ENCODE data around the gene EIF3L. TPM values are rescaled to one million over a fixed set of nuclear protein-coding genes. Genes with fewer than 3 reads are reported as not detected.

EIF3L gene
- polyA plus RNA-seq, 1 donor, result 644 TPM

DNA sequence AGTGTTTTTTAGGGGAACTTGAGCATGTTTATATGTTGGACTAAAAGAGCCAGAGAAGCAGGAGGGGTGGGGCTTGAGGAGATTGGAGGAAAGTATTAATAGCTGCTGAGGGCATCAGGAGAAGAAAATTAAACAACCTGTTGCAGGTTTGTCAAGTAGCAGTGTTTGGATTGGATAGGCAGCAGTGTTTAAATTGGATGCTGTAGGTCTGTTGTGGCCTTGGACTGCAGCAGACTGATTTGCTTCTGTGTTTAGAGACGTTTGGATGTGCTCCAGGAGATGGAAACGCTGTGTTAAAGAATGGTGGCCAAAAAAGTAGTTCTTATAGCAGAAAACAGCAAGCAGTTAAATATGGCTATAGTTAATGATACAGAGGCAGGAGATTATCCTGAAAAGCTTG is 5.7 kb downstream of the EIF3L start:
- Histone ChIP-seq H3K9me3 (ENCODE audit: control insufficient read depth, low read depth, low read length) (no peaks in the 10 kb centered on the region), H3K27me3 (ENCODE audit: control insufficient read depth, insufficient read depth, low read length) (no peaks in the 10 kb centered on the region), H3K4me1 (ENCODE audit: control insufficient read depth, insufficient read depth, low read length) (peaks cover 7% of the 10 kb centered on the region), H3K27ac (ENCODE audit: low read length) (no peak overlapping the region), H3K36me3 (ENCODE audit: control insufficient read depth, insufficient read depth, low read length) (peaks cover 68% of the 10 kb centered on the region), H3K4me3 (ENCODE audit: low read length) (no peak overlapping the region)
- 60% methylated on average over 1 of the region's 2 CpGs for WGBS (ENCODE audit: insufficient coverage, low lambda C conversion rate)
- no peak for DNase-seq

DNA sequence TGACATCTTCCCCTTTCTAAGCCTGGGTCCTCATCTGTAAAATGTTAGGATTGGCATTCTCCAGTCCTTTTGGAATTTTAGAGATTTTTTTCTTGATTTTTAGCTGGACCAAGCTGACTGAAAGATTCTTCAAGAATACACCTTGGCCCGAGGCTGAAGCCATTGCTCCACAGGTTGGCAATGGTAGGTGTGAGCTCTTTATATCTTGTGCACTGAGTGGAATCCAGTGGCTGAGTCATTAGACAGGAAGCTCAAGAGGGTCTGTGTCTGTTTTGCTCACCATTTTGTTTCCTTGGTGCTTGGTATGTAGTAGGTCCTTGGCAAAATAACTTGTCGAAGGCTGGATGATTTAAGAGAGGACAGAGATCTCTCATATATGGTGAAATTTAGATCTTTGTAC is 6.2 kb downstream of the EIF3L start:
- peaks cover 2% of the 10 kb centered on the region for H3K4me1 ChIP-seq (ENCODE audit: control insufficient read depth, insufficient read depth, low read length)
- no peak overlapping the region for H3K27ac ChIP-seq (ENCODE audit: low read length)
- 60% methylated on average over 1 of the region's 2 CpGs for WGBS (ENCODE audit: insufficient coverage, low lambda C conversion rate)

DNA sequence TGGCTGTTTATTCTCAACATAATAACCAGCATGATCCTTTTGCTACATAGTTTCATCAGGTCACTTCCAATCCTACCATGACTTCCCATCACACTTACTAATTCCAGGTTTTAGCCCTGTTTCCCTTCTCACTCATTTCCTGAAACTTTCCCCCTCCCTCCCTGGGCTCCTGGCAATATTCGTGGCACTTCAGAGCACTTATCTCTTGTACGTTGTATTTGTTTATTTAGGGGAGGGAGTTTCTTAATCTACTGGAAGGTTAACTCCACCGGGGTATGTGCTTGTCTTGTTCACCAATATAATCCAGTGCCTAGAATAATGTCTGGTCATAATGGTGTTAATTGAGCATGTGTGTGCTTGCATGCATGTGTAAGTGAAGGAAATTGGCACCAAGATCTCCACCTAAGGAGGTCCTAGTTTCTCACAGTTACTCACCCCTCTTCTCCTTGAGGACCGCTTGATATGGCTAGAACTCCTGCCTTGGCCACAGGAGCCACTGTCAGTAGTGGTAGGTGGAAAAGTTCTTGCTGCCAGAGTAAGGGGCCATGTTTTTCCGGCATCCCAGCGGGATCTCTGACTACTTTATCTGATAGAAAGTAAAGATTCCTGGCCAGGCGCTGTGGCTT is 11.7 kb downstream of the EIF3L start:
- peaks cover 77% of the 10 kb centered on the region for H3K36me3 ChIP-seq (ENCODE audit: control insufficient read depth, insufficient read depth, low read length)
- no peak for DNase-seq
- H3K27ac ChIP-seq (ENCODE audit: low read length), result no peak overlapping the region
- no peaks in the 10 kb centered on the region for H3K27me3 ChIP-seq (ENCODE audit: control insufficient read depth, insufficient read depth, low read length)
- no peaks in the 10 kb centered on the region for H3K4me1 ChIP-seq (ENCODE audit: control insufficient read depth, insufficient read depth, low read length)
- WGBS (ENCODE audit: insufficient coverage, low lambda C conversion rate), result 17% methylated on average over 1 of the region's 7 CpGs
- H3K4me3 ChIP-seq (ENCODE audit: low read length), result no peak overlapping the region
- H3K9me3 ChIP-seq (ENCODE audit: control insufficient read depth, low read depth, low read length), result no peaks in the 10 kb centered on the region

More for the DNA sequence above, 6.2 kb downstream of the EIF3L start:
- Histone ChIP-seq H3K9me3 (ENCODE audit: control insufficient read depth, low read depth, low read length) (no peaks in the 10 kb centered on the region), H3K4me3 (ENCODE audit: low read length) (no peak overlapping the region), H3K27me3 (ENCODE audit: control insufficient read depth, insufficient read depth, low read length) (no peaks in the 10 kb centered on the region), H3K36me3 (ENCODE audit: control insufficient read depth, insufficient read depth, low read length) (peaks cover 72% of the 10 kb centered on the region)
- no peak for DNase-seq

DNA sequence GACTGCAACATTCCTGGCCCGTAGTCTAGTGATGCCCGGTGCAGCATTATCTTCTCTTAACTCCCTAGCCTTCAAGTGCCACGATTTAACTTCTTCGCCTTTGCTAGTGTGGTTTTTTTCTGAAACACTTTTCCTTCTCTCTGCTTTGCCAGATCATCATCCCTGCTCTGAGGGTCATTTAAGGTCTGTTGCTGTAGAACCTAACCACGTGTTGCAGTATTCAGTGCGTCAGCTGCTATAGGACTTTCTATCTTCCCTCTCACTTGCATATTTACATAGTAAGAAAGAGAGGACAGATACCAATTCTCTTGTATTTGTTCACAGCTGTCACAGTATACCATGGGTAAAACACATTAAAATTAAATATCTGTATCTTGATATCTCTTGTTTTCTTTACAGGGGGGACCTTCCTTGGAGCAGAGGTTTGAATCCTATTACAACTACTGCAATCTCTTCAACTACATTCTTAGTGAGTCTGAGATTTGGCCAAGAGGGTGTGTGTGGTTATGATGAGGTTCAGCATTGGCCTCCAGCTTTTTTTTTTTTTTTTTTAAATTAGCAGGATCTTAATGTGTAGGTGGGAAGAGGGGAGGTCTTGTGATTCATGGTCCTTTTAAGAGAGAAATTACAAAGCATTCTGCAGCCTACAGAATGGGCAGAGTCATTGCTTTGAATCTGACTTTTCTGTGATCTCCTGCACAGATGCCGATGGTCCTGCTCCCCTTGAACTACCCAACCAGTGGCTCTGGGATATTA is 13.5 kb downstream of the EIF3L start:
- H3K4me3 ChIP-seq (ENCODE audit: low read length), result no peak overlapping the region
- WGBS (ENCODE audit: insufficient coverage, low lambda C conversion rate), result 96% methylated on average over 4 of the region's 7 CpGs

DNA sequence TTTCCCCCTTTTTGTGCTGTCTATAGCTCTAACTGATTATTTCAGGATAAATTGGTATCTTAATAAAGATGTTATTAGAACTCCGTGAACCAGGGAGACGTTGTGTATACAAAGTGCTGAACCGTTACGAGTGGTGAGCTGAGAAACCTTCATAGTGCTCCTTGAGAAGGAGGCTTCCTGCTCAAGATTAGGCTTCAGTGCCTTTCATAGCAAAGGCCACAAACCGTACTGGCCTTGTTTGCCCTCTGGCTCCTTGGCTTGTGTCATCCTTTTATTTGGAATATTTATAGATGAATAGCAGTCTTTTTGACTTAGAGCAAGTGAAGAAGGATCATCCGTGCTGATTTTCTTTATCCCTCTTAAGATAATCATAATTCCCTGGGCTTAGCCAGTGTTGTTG is 16.3 kb downstream of the EIF3L start:
- Histone ChIP-seq H3K4me1 (ENCODE audit: control insufficient read depth, insufficient read depth, low read length) (no peaks in the 10 kb centered on the region), H3K4me3 (ENCODE audit: low read length) (no peak overlapping the region), H3K36me3 (ENCODE audit: control insufficient read depth, insufficient read depth, low read length) (peaks cover 74% of the 10 kb centered on the region), H3K27ac (ENCODE audit: low read length) (no peak overlapping the region), H3K9me3 (ENCODE audit: control insufficient read depth, low read depth, low read length) (no peaks in the 10 kb centered on the region), H3K27me3 (ENCODE audit: control insufficient read depth, insufficient read depth, low read length) (no peaks in the 10 kb centered on the region)
- DNase-seq, result no peak
- WGBS (ENCODE audit: insufficient coverage, low lambda C conversion rate), result no CpG with 5 or more reads among the region's 6 CpGs

More for the DNA sequence above, 13.5 kb downstream of the EIF3L start:
- Histone ChIP-seq H3K4me1 (ENCODE audit: control insufficient read depth, insufficient read depth, low read length) (no peaks in the 10 kb centered on the region), H3K36me3 (ENCODE audit: control insufficient read depth, insufficient read depth, low read length) (peaks cover 74% of the 10 kb centered on the region), H3K27me3 (ENCODE audit: control insufficient read depth, insufficient read depth, low read length) (no peaks in the 10 kb centered on the region), H3K27ac (ENCODE audit: low read length) (no peak overlapping the region), H3K9me3 (ENCODE audit: control insufficient read depth, low read depth, low read length) (no peaks in the 10 kb centered on the region)
- DNase-seq, result no peak

DNA sequence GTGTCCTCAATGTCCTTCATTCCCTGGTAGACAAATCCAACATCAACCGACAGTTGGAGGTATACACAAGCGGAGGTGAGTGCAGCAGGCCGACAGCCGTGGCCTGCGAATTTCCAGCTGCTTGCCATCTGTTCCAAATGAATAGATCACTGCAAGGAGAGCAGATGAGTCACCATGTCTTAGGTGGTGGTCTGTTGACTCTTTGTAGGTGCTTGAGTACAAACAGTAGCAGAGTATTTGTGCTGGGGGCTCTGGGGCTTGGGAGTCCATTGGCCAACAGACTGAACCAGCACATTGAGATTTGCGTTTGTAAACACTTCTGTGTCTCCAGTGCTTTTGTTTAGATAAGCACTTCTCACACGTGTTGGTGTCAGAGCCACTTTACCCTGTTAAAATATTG is 21.1 kb downstream of the EIF3L start:
- no peak for DNase-seq
- Histone ChIP-seq H3K36me3 (ENCODE audit: control insufficient read depth, insufficient read depth, low read length) (peaks cover 70% of the 10 kb centered on the region), H3K27me3 (ENCODE audit: control insufficient read depth, insufficient read depth, low read length) (no peaks in the 10 kb centered on the region), H3K4me1 (ENCODE audit: control insufficient read depth, insufficient read depth, low read length) (no peaks in the 10 kb centered on the region), H3K27ac (ENCODE audit: low read length) (no peak overlapping the region), H3K9me3 (ENCODE audit: control insufficient read depth, low read depth, low read length) (no peaks in the 10 kb centered on the region), H3K4me3 (ENCODE audit: low read length) (no peak overlapping the region)
- WGBS (ENCODE audit: insufficient coverage, low lambda C conversion rate), result 60% methylated on average over 1 of the region's 7 CpGs

DNA sequence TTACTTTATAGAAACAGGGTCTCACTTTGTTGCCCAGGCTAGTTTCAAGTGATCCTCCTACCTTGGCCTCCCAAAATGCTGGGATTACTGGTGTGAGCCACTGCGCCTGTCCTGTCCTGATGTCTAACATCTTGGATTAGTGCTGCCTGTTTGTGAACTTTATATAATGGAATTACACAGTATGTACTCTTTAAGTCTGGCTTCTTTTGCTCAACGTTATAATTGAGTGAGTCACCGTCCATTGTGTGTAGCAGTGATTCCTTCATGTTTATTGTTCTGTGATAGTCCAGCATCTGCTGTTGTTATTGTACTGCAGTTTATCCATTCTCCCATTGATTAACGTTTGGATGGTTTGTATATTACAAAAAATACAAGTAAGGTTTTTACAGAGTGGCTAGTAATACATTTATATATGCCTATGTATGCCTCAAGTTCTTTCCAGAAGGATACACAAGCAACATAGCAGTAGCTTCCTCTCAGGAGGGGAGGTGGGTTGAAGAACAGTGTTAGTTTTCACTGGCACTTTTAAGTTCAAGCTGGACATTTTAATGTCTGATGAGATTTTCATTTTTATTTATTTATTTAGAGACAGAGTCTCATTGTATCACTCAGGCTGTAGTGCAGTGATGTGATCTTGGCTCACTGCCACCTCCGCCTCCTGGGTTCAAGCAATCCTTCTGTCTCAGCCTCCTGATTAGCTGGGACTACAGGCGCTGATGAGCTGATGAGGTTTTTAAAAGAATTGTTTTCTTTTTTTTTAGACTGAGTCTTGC is 31.6 kb downstream of the EIF3L start:
- no peak for DNase-seq
- no peak overlapping the region for H3K4me3 ChIP-seq (ENCODE audit: low read length)
- WGBS (ENCODE audit: insufficient coverage, low lambda C conversion rate), result 100% methylated on average over 1 of the region's 6 CpGs
- H3K36me3 ChIP-seq (ENCODE audit: control insufficient read depth, insufficient read depth, low read length), result peaks cover 66% of the 10 kb centered on the region
- H3K27me3 ChIP-seq (ENCODE audit: control insufficient read depth, insufficient read depth, low read length), result no peaks in the 10 kb centered on the region
- no peaks in the 10 kb centered on the region for H3K9me3 ChIP-seq (ENCODE audit: control insufficient read depth, low read depth, low read length)
- no peak overlapping the region for H3K27ac ChIP-seq (ENCODE audit: low read length)
- H3K4me1 ChIP-seq (ENCODE audit: control insufficient read depth, insufficient read depth, low read length), result no peaks in the 10 kb centered on the region

DNA sequence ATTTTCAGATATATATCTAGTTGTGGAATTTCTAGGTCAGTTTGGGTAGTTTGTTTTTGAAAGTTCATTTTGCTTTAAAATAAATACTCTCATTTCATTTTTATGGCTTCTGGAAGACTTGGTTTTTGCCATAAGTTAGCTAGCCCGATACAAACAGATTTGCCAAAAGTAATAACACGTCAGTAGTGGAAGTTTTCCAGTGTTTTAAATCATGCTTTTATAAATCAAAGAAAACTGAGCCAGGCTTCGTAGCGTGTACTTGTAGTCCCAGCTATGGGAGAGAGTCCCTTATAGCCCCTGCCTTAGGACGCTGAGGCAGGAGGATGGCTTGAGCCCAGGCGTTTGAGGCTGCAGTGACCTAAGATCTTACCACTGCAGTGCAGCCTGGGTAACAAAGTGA is 35.2 kb downstream of the EIF3L start:
- Histone ChIP-seq H3K36me3 (ENCODE audit: control insufficient read depth, insufficient read depth, low read length) (peaks cover 63% of the 10 kb centered on the region), H3K4me3 (ENCODE audit: low read length) (no peak overlapping the region)
- DNase-seq, result no peak

DNA sequence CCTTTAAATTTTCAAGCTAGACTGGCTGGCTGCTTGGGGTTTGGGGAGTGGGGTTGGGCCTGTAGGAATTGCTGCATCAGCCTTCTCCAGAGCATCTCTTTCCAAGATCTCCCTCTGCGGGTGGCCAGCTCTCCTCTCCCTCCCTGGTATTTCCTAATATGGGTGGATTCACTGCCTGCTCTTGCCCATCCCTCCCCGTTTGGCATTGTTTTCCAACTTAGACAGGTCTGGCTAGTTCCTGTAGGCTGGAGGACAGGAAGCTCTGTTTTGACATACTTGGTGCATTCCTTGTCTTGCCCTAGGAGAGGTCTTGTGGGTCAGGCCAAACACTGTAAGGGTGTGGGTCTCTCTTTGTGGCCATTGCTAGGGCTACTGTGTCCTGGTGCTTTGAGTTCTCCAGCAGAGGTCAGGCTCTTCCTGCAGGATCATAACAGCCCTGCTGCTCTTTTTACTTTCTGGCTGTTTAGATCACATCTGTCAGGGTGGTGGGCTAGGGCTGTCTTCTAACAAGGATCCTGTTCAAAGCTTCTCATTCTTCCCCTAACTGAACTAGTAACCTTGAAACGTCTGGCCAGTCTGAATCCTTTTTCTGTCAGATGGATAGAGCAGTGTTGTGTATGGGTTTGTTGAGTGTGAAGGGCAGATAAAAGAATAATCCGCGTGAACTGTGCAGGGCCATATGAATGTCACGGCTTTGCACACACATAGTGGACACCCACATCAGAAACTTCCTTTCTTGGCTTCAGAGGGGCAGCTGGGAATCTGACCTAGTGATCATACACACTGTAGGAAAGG is 38.6 kb downstream of the EIF3L start:
- Histone ChIP-seq H3K4me3 (ENCODE audit: low read length) (no peak overlapping the region), H3K27ac (ENCODE audit: low read length) (no peak overlapping the region), H3K9me3 (ENCODE audit: control insufficient read depth, low read depth, low read length) (no peaks in the 10 kb centered on the region), H3K36me3 (ENCODE audit: control insufficient read depth, insufficient read depth, low read length) (peaks cover 50% of the 10 kb centered on the region), H3K4me1 (ENCODE audit: control insufficient read depth, insufficient read depth, low read length) (peaks cover 9% of the 10 kb centered on the region), H3K27me3 (ENCODE audit: control insufficient read depth, insufficient read depth, low read length) (no peaks in the 10 kb centered on the region)
- WGBS (ENCODE audit: insufficient coverage, low lambda C conversion rate), result no CpG with 5 or more reads among the region's 6 CpGs
- DNase-seq, result peak in 1 of 2 donors; percentile 22

More for the DNA sequence above, 35.2 kb downstream of the EIF3L start:
- WGBS (ENCODE audit: insufficient coverage, low lambda C conversion rate), result no CpG with 5 or more reads among the region's 6 CpGs
- H3K4me1 ChIP-seq (ENCODE audit: control insufficient read depth, insufficient read depth, low read length), result no peaks in the 10 kb centered on the region
- no peak overlapping the region for H3K27ac ChIP-seq (ENCODE audit: low read length)
- H3K9me3 ChIP-seq (ENCODE audit: control insufficient read depth, low read depth, low read length), result no peaks in the 10 kb centered on the region
- no peaks in the 10 kb centered on the region for H3K27me3 ChIP-seq (ENCODE audit: control insufficient read depth, insufficient read depth, low read length)

DNA sequence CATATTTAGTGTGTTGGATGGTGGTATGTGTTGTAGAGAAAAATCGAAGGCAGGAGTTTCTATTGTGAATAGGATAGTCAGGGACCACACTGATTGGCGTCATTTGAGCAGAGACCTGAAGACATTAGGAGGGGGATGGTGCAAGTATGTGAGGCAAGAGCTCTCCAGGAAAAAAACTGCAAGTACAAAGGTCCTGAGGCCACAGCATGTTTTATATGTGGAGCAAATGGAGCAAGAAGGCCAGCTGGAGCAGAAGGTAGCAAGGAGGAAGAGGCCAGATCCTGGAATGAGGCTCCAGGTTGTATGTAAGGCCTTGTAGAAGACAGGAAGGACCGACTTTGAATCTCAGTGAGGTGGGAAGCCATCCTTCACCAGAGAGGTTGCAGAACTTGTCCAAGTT is 42.7 kb downstream of the EIF3L start:
- Histone ChIP-seq H3K9me3 (ENCODE audit: control insufficient read depth, low read depth, low read length) (no peaks in the 10 kb centered on the region), H3K27ac (ENCODE audit: low read length) (no peak overlapping the region), H3K4me3 (ENCODE audit: low read length) (no peak overlapping the region), H3K27me3 (ENCODE audit: control insufficient read depth, insufficient read depth, low read length) (no peaks in the 10 kb centered on the region), H3K4me1 (ENCODE audit: control insufficient read depth, insufficient read depth, low read length) (peaks cover 45% of the 10 kb centered on the region), H3K36me3 (ENCODE audit: control insufficient read depth, insufficient read depth, low read length) (peaks cover 36% of the 10 kb centered on the region)
- WGBS (ENCODE audit: insufficient coverage, low lambda C conversion rate), result no CpG with 5 or more reads among the region's 3 CpGs
- peak in 1 of 2 donors; percentile 37 for DNase-seq
